ENCODE results near the gene FBLN5. TPM values are rescaled to one million over a fixed set of nuclear protein-coding genes. Genes with fewer than 3 reads are reported as not detected.

FBLN5 gene
- total RNA-seq, 3 donors from 2014 or later, result 81.8 to 171 (median 83.2) TPM

GRCh38 chr14:91869556-91869955 lies 77.9 kb downstream of the FBLN5 start:
- Histone ChIP-seq H3K27me3 (no peaks in the 10 kb centered on the region), H3K4me1 (peaks cover 0 to 27% of the 10 kb centered on the region in 2 donors), H3K4me3 (no peak overlapping the region), H3K27ac (peak overlapping the region; percentile 27 to 48), H3K36me3 (no peaks in the 10 kb centered on the region), H3K9me3 (no peaks in the 10 kb centered on the region)
- no peak for DNase-seq (ENCODE audit: low spot score in 2 of 2)
- TF ChIP-seq POLR2AphosphoS5 (IDR thresholded peaks at IDR 0.05), result no peak
- TF ChIP-seq CTCF (IDR thresholded peaks at IDR 0.05), result no peak
- intact Hi-C loops (cut with DNase I; ENCODE audit: low total_unique reads), result no loop called here

GRCh38 chr14:91867316-91867988 lies 80.0 kb downstream of the FBLN5 start, which contains the start of gene TC2N:
Gene TC2N (minus strand): TSS chr14:91867536. CDS start chr14:91813769, 53,767 bp downstream.
- H3K27ac ChIP-seq, result peak within 1 kb of the TSS; percentile 53 to 64
- peak within 1 kb of the TSS in 1 of 3 donors; percentile 16 for H3K4me3 ChIP-seq
- DNase-seq (ENCODE audit: low spot score in 2 of 2), result no peak

GRCh38 chr14:91866511-91867295 lies 80.8 kb downstream of the FBLN5 start:
- TF ChIP-seq CTCF (IDR thresholded peaks at IDR 0.05), result no peak
- H3K36me3 ChIP-seq, result no peaks in the 10 kb centered on the region
- H3K27ac ChIP-seq, result peak overlapping the region; percentile 53 to 64
- no peaks in the 10 kb centered on the region for H3K27me3 ChIP-seq
- peak overlapping the region in 1 of 3 donors; percentile 16 for H3K4me3 ChIP-seq
- no peak for DNase-seq (ENCODE audit: low spot score in 2 of 2)
- H3K4me1 ChIP-seq, result peaks cover 0 to 11% of the 10 kb centered on the region in 2 donors
- intact Hi-C loops (cut with DNase I; ENCODE audit: low total_unique reads), result no loop called here
- H3K9me3 ChIP-seq, result no peaks in the 10 kb centered on the region

More at GRCh38 chr14:91867316-91867988, 80.0 kb downstream of the FBLN5 start, which contains the start of gene TC2N:
- intact Hi-C loops (cut with DNase I; ENCODE audit: low total_unique reads), result no loop called here
- no peaks in the 10 kb centered on the region for H3K9me3 ChIP-seq
- peaks cover 0 to 18% of the 10 kb centered on the region in 2 donors for H3K4me1 ChIP-seq
- TF ChIP-seq POLR2AphosphoS5 (IDR thresholded peaks at IDR 0.05) (no peak), POLR2A (IDR thresholded peaks at IDR 0.05) (no peak), CTCF (IDR thresholded peaks at IDR 0.05) (no peak)
- no peaks in the 10 kb centered on the region for H3K36me3 ChIP-seq
- no peaks in the 10 kb centered on the region for H3K27me3 ChIP-seq

- no peak for TF ChIP-seq POLR2A (IDR thresholded peaks at IDR 0.05)
- TF ChIP-seq POLR2AphosphoS5 (IDR thresholded peaks at IDR 0.05), result no peak
- no peak for TF ChIP-seq CTCF (IDR thresholded peaks at IDR 0.05)
- no peaks in the 10 kb centered on the region for H3K36me3 ChIP-seq
- H3K4me3 ChIP-seq, result peak overlapping the region in 1 of 3 donors; percentile 16
- DNase-seq (ENCODE audit: low spot score in 2 of 2), result peak in 1 of 2 donors; percentile 39
- intact Hi-C loops (cut with DNase I; ENCODE audit: low total_unique reads), result no loop called here
- H3K4me1 ChIP-seq, result peaks cover 0 to 8% of the 10 kb centered on the region in 2 donors
- no peaks in the 10 kb centered on the region for H3K9me3 ChIP-seq
- H3K27me3 ChIP-seq, result no peaks in the 10 kb centered on the region
- peak overlapping the region; percentile 53 to 64 for H3K27ac ChIP-seq
These were observed 81.4 kb downstream of the FBLN5 start for GRCh38 chr14:91866061-91866460.

GRCh38 chr14:91862417-91862816 lies 85.1 kb downstream of the FBLN5 start:
- no peaks in the 10 kb centered on the region for H3K9me3 ChIP-seq
- no peak overlapping the region for H3K4me3 ChIP-seq
- peaks cover 0 to 8% of the 10 kb centered on the region in 2 donors for H3K4me1 ChIP-seq
- intact Hi-C loops (cut with DNase I; ENCODE audit: low total_unique reads), result no loop called here
- no peaks in the 10 kb centered on the region for H3K36me3 ChIP-seq
- no peak overlapping the region for H3K27ac ChIP-seq
- no peak for DNase-seq (ENCODE audit: low spot score in 2 of 2)
- no peak for TF ChIP-seq POLR2AphosphoS5 (IDR thresholded peaks at IDR 0.05)
- no peak for TF ChIP-seq CTCF (IDR thresholded peaks at IDR 0.05)
- TF ChIP-seq POLR2A (IDR thresholded peaks at IDR 0.05), result no peak
- no peaks in the 10 kb centered on the region for H3K27me3 ChIP-seq

Data from breast epithelium (tissue), 4 donors.